Pancreas (tissue), 10 donors: ENCODE measurements around the gene ETV3L. TPM values are rescaled to one million over a fixed set of nuclear protein-coding genes. Genes with fewer than 3 reads are reported as not detected.

ENCODE experiments used
- ATAC-seq, 4 donors: fragments of 200-7000 bp; cut with Tn5 transposase; one replicate each; pipeline versions ENCODE4 v1.8.0 to v1.9.1; 2020; ENCODE audit warnings: mild to moderate bottlenecking in 4 of 4, moderate library complexity in 4 of 4
- DNase-seq, 6 donors: peaks; one replicate each; pipeline ENCODE4 v3.0.0-alpha.2; 2020
- FAIRE-seq: peaks from 2 replicates; lab custom pipeline; 2012; peaks lifted over from hg19 to GRCh38; lab: Jason Lieb, UNC
- H3K27ac ChIP-seq, 4 donors: fragments of 200-600 bp; sonication (generic); 1 replicate in 3 of 4; 2 replicates in 1 of 4; pipeline versions ENCODE4 v1.5.0 to v1.8.0; 2020
- H3K27me3 ChIP-seq, 4 donors: fragments of 200-600 bp; one replicate each; pipeline ENCODE4 v1.8.0; 2021
- H3K36me3 ChIP-seq, 3 donors: fragments of 200-600 bp; sonication (generic) in 1 of 3; one replicate each; pipeline versions ENCODE4 v1.5.0 to v1.8.0; 2020 to 2021
- H3K4me1 ChIP-seq, 3 donors: fragments of 200-600 bp; one replicate each; pipeline ENCODE4 v1.8.0; 2021
- H3K4me3 ChIP-seq, 4 donors: fragments of 200-600 bp; sonication (generic) in 2 of 4; one replicate each; pipeline versions ENCODE4 v1.5.0 to v1.8.0; 2020 to 2021
- H3K9me3 ChIP-seq, 4 donors: fragments of 200-600 bp; one replicate each; pipeline ENCODE4 v1.8.0; 2021
- CTCF ChIP-seq, 4 donors: fragments of 200-600 bp; sonication (generic) in 3 of 4; IDR thresholded peaks; one replicate each; pipeline versions ENCODE4 v1.5.0 to v1.8.0; 2021; ENCODE audit warnings: antibody characterized with exemption in 4 of 4
- WGBS, 2 donors: extraction: QIAGEN DNeasy Blood & Tissue Kit; methylation state at CpG; one replicate each; pipeline ENCODE4 v1.1.7; 2013; 5-methylcytosine and 5-hydroxymethylcytosine counted together
- intact Hi-C, 3 donors: fragments of 100-400 bp; cut with DNase I; formaldehyde crosslinking; loops; one replicate each; pipeline versions ENCODE4 v1.11.1 to v1.14.2; 2022
- polyA plus RNA-seq, 2 donors: library from polyadenylated mRNA; stranded (reverse); fragments of 200-250 nt; gene quantifications; one replicate each; pipeline ENCODE4 v1.2.3, GENCODE V29; 2013
- total RNA-seq, 6 donors: library from RNA; stranded (reverse); fragmentation: NEBNext Ultra II Directional in 4 of 6; extraction: Animal tissue kit (Norgen Biotek cat#: 25700) in 4 of 6; gene quantifications; one replicate each; pipeline versions ENCODE4 v1.2.1 to v1.2.4, GENCODE V29; 2021 to 2023
- donor health status: healthy with polysubstance abuse.
- donor health status: DM: no; HTN: no; CAD: no; lungs with moderate emphysema.
- donor health status: DM: no; HTN: no; CAD: no.
- donor health status: control.
- donor health status: control.
- donor health status: Bipolar disorder and iron deficiency.
- donor health status: DM: yes; HTN: yes; CAD: no.
- donor health status: DM: no; HTN: no; CAD: no.
- donor health status: DM: no; HTN: no; CAD: no.
- donor health status: DM: yes; HTN: yes; CAD: no.

Gene ETV3L
- total and polyA plus RNA-seq, 8 donors = 0.14 TPM; not detected in 7

DNA sequence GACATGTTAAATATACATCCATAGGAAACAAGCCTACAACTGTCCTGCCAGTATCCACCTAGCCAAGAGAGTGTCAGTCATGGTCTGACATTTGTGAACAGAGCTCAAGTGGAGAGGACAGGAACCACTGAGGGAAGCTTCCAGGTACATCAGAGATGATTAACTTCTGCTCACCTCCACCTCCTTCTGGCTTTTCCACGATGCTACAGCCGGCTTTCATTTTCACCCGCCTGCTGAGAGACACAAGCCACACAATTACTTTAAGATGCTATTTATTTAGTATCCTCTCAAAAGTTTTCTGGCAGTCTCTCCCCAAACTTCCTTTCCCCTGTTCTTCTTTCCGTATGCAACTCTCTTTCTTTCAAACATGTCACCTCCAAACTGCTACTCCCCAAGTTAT, 36.5 kb upstream of the ETV3L start:
- Histone ChIP-seq H3K27ac (no peak overlapping the region), H3K9me3 (no peaks in the 10 kb centered on the region), H3K4me1 (peaks cover 3 to 19% (median 14%) of the 10 kb centered on the region in 3 donors), H3K27me3 (no peaks in the 10 kb centered on the region), H3K36me3 (peaks cover 5 to 24% (median 7%) of the 10 kb centered on the region in 3 donors), H3K4me3 (no peak overlapping the region)
- DNase-seq = no peak
- WGBS, 2 donors = 46 to 58% methylated on average over 4 of the region's 4 CpGs
- ATAC-seq = no peak
- intact Hi-C loops = no loop called here
- no peak for TF ChIP-seq CTCF (IDR thresholded peaks at IDR 0.05)
- no peak for FAIRE-seq

DNA sequence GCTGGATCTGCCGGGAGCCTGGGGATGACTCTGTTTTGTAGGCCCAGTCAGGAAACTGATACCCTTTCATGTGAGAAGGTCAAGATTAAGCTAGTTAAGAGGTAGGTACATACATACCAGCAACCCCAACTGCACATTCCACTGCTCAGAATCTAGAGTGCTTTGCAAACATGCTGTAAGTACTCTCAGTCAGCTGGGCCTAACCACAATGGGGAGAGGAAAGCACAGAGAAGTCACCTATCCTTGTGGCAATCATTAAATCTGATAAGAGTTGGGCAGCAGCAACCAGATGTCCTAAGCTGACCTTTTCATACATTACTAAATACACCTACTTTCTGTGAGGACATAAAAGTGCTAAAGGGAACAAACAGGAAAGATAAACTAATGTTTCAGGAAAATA, 36.0 kb upstream of the ETV3L start:
- peaks cover 3 to 19% (median 14%) of the 10 kb centered on the region in 3 donors for H3K4me1 ChIP-seq
- H3K36me3 ChIP-seq = peaks cover 5 to 27% (median 9%) of the 10 kb centered on the region in 3 donors
- 57 to 65% methylated on average over 1 of the region's 1 CpG for WGBS, 2 donors
- H3K27ac ChIP-seq = no peak overlapping the region
- intact Hi-C loops = no loop called here
- DNase-seq = no peak
- no peaks in the 10 kb centered on the region for H3K9me3 ChIP-seq
- H3K4me3 ChIP-seq = no peak overlapping the region
- H3K27me3 ChIP-seq = no peaks in the 10 kb centered on the region
- no peak for ATAC-seq
- no peak for TF ChIP-seq CTCF (IDR thresholded peaks at IDR 0.05)
- no peak for FAIRE-seq

GRCh38 chr1:157135070-157135469, 35.5 kb upstream of the ETV3L start:
- Histone ChIP-seq H3K27me3 (no peaks in the 10 kb centered on the region), H3K36me3 (peaks cover 5 to 33% (median 9%) of the 10 kb centered on the region in 3 donors), H3K27ac (no peak overlapping the region), H3K4me1 (peaks cover 3 to 19% (median 14%) of the 10 kb centered on the region in 3 donors), H3K9me3 (no peaks in the 10 kb centered on the region), H3K4me3 (no peak overlapping the region)
- FAIRE-seq = no peak
- TF ChIP-seq CTCF (IDR thresholded peaks at IDR 0.05) = no peak
- 90 to 97% methylated on average over 2 of the region's 2 CpGs for WGBS, 2 donors
- intact Hi-C loops = no loop called here
- DNase-seq = no peak
- no peak for ATAC-seq

- Histone ChIP-seq H3K36me3 (peaks cover 5 to 33% (median 9%) of the 10 kb centered on the region in 3 donors), H3K27ac (no peak overlapping the region), H3K4me3 (no peak overlapping the region), H3K4me1 (peaks cover 3 to 19% (median 14%) of the 10 kb centered on the region in 3 donors), H3K9me3 (no peaks in the 10 kb centered on the region), H3K27me3 (no peaks in the 10 kb centered on the region)
- intact Hi-C loops = no loop called here
- TF ChIP-seq CTCF (IDR thresholded peaks at IDR 0.05) = no peak
- DNase-seq = no peak
- FAIRE-seq = no peak
- 90 to 94% methylated on average over 4 of the region's 4 CpGs for WGBS, 2 donors
- no peak for ATAC-seq
These were observed 34.8 kb upstream of the ETV3L start for GRCh38 chr1:157134442-157134841.

DNA sequence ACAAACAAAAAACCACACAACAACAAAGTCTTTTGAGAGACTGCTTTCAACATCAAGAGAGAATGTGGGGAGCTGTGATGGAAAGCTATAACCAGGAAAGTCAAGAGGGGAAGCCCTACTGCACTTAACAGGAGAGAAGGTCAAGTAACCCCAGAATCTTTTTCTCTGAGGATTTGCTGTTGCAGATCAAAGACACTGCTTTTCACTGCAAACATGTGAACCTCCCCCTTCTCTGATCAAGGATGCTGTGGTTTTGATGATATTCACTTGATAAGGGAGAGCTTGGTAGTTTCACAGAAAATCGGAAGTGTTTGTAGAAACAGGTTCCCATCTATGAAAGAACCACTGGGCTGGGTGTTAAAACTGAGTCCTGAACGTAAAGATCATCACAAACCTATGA, 33.8 kb upstream of the ETV3L start:
- ATAC-seq (no peak), FAIRE-seq (no peak), DNase-seq (no peak)
- H3K27me3 ChIP-seq = no peaks in the 10 kb centered on the region
- no peaks in the 10 kb centered on the region for H3K9me3 ChIP-seq
- peaks cover 3 to 15% (median 14%) of the 10 kb centered on the region in 3 donors for H3K4me1 ChIP-seq
- H3K36me3 ChIP-seq = peaks cover 5 to 36% (median 9%) of the 10 kb centered on the region in 3 donors
- intact Hi-C loops = no loop called here
- no peak overlapping the region for H3K27ac ChIP-seq
- no peak for TF ChIP-seq CTCF (IDR thresholded peaks at IDR 0.05)
- H3K4me3 ChIP-seq = no peak overlapping the region
- WGBS, 2 donors = 60 to 73% methylated on average over 2 of the region's 2 CpGs
